Measurements from ENCODE around the gene PROZ. TPM values are rescaled to one million over a fixed set of nuclear protein-coding genes. Genes with fewer than 3 reads are reported as not detected.

The PROZ gene
- total and polyA plus RNA-seq, 7 donors: not detected

- DNase-seq: no peak
- intact Hi-C loops (cut with DNase I): loop anchor here (5.0 kb wide), 1 partner anchor 52 kb away; the partner anchor contains the start of genes CUL4A (in 2 of the 2) and PCID2 (in 2 of the 2)
- Histone ChIP-seq H3K4me3 (no peak overlapping the region), H3K4me1 (peaks cover 11% of the 10 kb centered on the region), H3K27me3 (ENCODE audit: insufficient read depth in 3 of 3, low read length in 2 of 3) (no peaks in the 10 kb centered on the region), H3K9me3 (no peaks in the 10 kb centered on the region), H3K36me3 (ENCODE audit: insufficient read depth in 1 of 2, low read depth in 1 of 2) (no peaks in the 10 kb centered on the region), H3K27ac (no peak overlapping the region)
- no peak for ATAC-seq
- no peak for TF ChIP-seq CTCF (IDR thresholded peaks at IDR 0.05)
- 79 to 89% (median 80%) methylated on average over 3 of the region's 3 CpGs for WGBS, 3 donors
Observed at GRCh38 chr13:113155201-113155600, 3.2 kb upstream of the PROZ start.

DNA sequence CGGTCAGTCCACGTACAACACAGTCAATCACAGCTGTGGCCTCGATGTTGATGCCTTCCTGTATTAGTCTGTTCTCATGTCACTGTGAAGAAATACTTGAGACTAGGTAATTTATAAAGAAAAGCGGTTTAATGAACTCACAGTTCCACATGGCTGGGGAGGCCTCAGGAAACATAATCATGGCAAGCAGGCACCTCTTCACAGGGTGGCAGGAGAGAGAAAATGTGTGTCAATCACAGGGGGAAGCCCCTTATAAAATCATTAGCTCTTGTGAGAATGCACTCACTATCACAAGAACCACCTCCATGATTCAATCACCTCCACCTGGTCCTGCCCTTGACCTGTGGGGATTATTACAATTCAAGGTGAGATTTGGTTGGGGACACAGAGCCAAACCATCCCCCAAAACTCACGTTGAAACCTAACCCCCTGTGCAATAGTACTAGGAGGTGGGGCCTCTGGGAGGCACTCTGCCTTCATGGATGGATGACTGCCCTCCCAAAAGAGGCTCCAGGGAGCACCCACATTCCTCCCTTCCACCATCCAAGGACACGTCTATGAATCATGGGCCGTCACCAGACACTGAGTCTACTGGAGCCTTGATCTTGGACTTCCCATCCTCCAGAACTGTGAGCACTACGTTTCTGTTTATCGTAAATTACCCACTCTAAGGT lies 2.3 kb upstream of the PROZ start:
- no peak for TF ChIP-seq CTCF (IDR thresholded peaks at IDR 0.05)
- Histone ChIP-seq H3K4me1 (peaks cover 11% of the 10 kb centered on the region), H3K27me3 (ENCODE audit: insufficient read depth in 3 of 3, low read length in 2 of 3) (no peaks in the 10 kb centered on the region), H3K4me3 (no peak overlapping the region), H3K36me3 (ENCODE audit: insufficient read depth in 1 of 2, low read depth in 1 of 2) (no peaks in the 10 kb centered on the region), H3K27ac (no peak overlapping the region), H3K9me3 (no peaks in the 10 kb centered on the region)
- intact Hi-C loops (cut with DNase I): loop anchor here (5.0 kb wide), 1 partner anchor 51 kb away; the partner anchor contains the start of genes CUL4A (in 2 of the 2) and PCID2 (in 2 of the 2)
- WGBS, 3 donors: 79 to 84% (median 82%) methylated on average over 9 of the region's 9 CpGs
- no peak for ATAC-seq
- DNase-seq: no peak

DNA sequence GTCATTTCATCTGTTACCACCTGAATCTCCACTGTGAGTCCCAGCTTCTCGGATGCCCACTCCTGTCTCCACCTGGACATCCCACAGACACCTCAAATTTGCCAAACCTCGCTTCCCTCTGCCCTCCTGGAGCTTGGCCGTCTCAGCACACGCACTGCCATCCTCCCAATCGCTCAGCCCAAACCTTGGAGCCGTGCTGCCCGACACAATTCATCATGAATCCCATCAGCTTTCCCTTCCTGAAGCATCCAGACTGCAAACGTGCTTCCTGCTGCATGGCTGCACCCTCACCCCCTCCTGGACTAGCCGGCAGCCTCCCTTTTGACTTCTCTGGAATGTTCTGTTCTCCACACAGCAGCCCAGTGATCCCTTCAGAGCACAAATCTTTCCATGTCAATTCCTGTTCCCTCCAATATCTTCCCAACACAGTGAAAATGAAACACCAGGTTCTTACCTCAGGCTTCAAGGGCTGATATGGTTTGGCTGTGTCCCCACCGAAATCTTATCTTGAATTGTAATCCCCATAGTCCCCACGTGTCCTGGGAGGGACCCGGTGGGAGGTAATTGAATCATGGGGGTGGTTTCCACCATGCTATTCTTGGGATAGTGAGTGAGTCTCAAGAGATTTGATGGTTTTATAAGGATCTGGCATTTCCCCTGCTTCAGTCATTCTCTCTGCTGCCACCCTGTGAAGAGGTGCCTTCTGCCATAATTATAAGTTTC lies 1.1 kb upstream of the PROZ start:
- ATAC-seq: no peak
- Histone ChIP-seq H3K4me3 (no peak overlapping the region), H3K9me3 (no peaks in the 10 kb centered on the region), H3K27me3 (ENCODE audit: insufficient read depth in 3 of 3, low read length in 2 of 3) (peaks cover 0 to 2% (median 0%) of the 10 kb centered on the region in 3 donors), H3K27ac (no peak overlapping the region), H3K4me1 (peaks cover 11% of the 10 kb centered on the region), H3K36me3 (ENCODE audit: insufficient read depth in 1 of 2, low read depth in 1 of 2) (no peaks in the 10 kb centered on the region)
- no peak for TF ChIP-seq CTCF (IDR thresholded peaks at IDR 0.05)
- 62 to 69% (median 69%) methylated on average over 12 of the region's 12 CpGs for WGBS, 3 donors
- no peak for DNase-seq
- intact Hi-C loops (cut with DNase I): loop anchor here (5.0 kb wide), 1 partner anchor 50 kb away; the partner anchor contains the start of genes CUL4A (in 2 of the 2) and PCID2 (in 2 of the 2)

DNA sequence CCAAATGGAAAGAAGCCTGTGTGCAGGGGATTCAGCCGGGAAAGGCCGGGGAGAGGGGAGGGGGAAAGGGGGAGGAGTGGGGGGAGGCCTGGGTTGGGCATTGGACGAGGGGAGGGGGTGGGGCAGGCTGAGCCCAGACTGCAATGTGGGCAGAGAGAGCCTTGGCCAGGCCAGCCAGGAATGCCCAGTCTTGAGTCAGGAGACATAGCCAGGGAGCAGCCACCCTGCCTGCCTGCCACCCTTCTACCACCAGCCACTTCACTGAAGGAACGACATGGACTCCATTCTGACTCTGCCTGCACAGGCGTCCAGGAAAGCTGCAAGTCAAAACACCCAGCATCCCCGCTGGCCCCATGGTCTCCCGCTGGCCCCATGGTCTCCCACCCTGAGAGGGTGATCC lies 498 bp downstream of the PROZ start:
- H3K27me3 ChIP-seq (ENCODE audit: insufficient read depth in 3 of 3, low read length in 2 of 3): peaks cover 0 to 12% (median 8%) of the 10 kb centered on the region in 3 donors
- no peak overlapping the region for H3K4me3 ChIP-seq
- no peaks in the 10 kb centered on the region for H3K4me1 ChIP-seq
- DNase-seq: no peak
- ATAC-seq: no peak
- no peaks in the 10 kb centered on the region for H3K36me3 ChIP-seq (ENCODE audit: insufficient read depth in 1 of 2, low read depth in 1 of 2)
- WGBS, 3 donors: 66 to 83% (median 78%) methylated on average over 6 to 7 of the region's 7 CpGs
- intact Hi-C loops (cut with DNase I): loop anchor here (5.0 kb wide), 1 partner anchor 48 kb away; the partner anchor contains the start of genes CUL4A (in 2 of the 2) and PCID2 (in 2 of the 2)
- no peak overlapping the region for H3K27ac ChIP-seq
- H3K9me3 ChIP-seq: no peaks in the 10 kb centered on the region
- no peak for TF ChIP-seq CTCF (IDR thresholded peaks at IDR 0.05)

Data from psoas muscle (tissue), 8 donors.